ENCODE results near the gene ARHGAP40.

DNA sequence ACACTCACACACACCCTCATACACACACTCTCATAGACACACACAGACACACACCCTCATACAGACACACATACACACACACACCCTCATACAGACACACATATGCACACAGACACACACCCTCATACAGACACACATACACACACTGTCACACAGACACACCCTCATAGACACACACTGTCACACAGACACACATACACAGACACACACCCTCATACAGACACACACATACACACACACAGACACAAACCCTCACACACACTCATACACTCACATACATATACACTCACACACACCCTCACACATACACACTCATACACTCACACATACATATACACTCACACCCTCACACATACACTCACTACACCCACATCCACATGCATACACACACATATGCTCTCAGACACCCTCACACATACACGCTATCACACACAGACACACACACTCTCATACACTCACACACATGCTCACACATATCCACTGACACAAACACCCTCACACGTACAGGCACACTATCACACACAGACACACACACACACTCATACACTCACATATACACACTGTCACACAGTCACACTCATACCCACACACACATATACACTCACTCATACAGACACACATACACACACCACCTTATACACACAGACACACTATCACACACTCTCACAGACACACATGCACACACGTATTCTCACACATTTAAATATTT is 11.5 kb upstream of the ARHGAP40 start:
- TF ChIP-seq EZH2 (IDR thresholded peaks at IDR 0.05; ENCODE audit: insufficient read depth, poor library complexity, severe bottlenecking), result no peak
- TF ChIP-seq EZH2phosphoT487 (IDR thresholded peaks at IDR 0.05; ENCODE audit: insufficient read depth, low read depth), result no peak

Data from GM23248 (cell line).